Smooth muscle cell (in vitro differentiated cells): ENCODE data around the gene ALAD. TPM values are rescaled to one million over a fixed set of nuclear protein-coding genes. Genes with fewer than 3 reads are reported as not detected.

Experiments used
- DNase-seq: peaks from one replicate; lab custom pipeline; 2025; ENCODE audit not compliant: unreplicated experiment; lab: John Stamatoyannopoulos, UW
- H2AFZ ChIP-seq: fragments of 200-600 bp; sonication (generic); 2 replicates; pipeline ENCODE4 v1.6.0; 2016; ENCODE audit warnings: antibody characterized with exemption, low read depth, mild to moderate bottlenecking
- H3F3A ChIP-seq: fragments of 200-600 bp; sonication (generic); 2 replicates; pipeline ENCODE4 v1.6.0; 2017; ENCODE audit warnings: antibody characterized with exemption, low read depth
- H3K27ac ChIP-seq: fragments of 200-600 bp; sonication (generic); 2 replicates; pipeline ENCODE4 v1.5.1; 2016; ENCODE audit warnings: low read depth, mild to moderate bottlenecking
- H3K27me3 ChIP-seq: fragments of 200-600 bp; sonication (generic); 2 replicates; pipeline ENCODE4 v1.6.1; 2016; ENCODE audit warnings: low read depth, mild to moderate bottlenecking
- H3K36me3 ChIP-seq: fragments of 200-600 bp; sonication (generic); 2 replicates; pipeline ENCODE4 v1.5.1; 2016; ENCODE audit warnings: low read depth
- H3K4me1 ChIP-seq: fragments of 200-600 bp; sonication (generic); 2 replicates; pipeline ENCODE4 v1.5.1; 2016; ENCODE audit warnings: low read depth
- H3K4me2 ChIP-seq: fragments of 200-600 bp; sonication (generic); 2 replicates; pipeline ENCODE4 v1.6.0; 2016; ENCODE audit warnings: mild to moderate bottlenecking
- H3K4me3 ChIP-seq: fragments of 200-600 bp; sonication (generic); 2 replicates; pipeline ENCODE4 v1.5.1; 2016; ENCODE audit warnings: mild to moderate bottlenecking
- H3K79me2 ChIP-seq: fragments of 200-600 bp; sonication (generic); 2 replicates; pipeline ENCODE4 v1.6.0; 2016; ENCODE audit warnings: low read depth, mild to moderate bottlenecking
- H3K9ac ChIP-seq: fragments of 200-600 bp; sonication (generic); 2 replicates; pipeline ENCODE4 v1.6.0; 2016; ENCODE audit warnings: low read depth
- H3K9me3 ChIP-seq: fragments of 200-600 bp; sonication (generic); replicated peaks from 2 replicates; pipeline ENCODE4 v1.5.1; 2016; ENCODE audit warnings: low read depth
- H4K20me1 ChIP-seq: fragments of 200-600 bp; sonication (generic); 2 replicates; pipeline ENCODE4 v1.6.0; 2016; ENCODE audit warnings: low read depth
- CTCF ChIP-seq: fragments of 200-600 bp; sonication (generic); IDR thresholded peaks from 2 replicates; pipeline ENCODE4 v1.5.1; 2017; ENCODE audit warnings: borderline replicate concordance, mild to moderate bottlenecking, antibody characterized with exemption; ENCODE audit not compliant: insufficient read depth, poor library complexity, severe bottlenecking
- WGBS: methylation state at CpG from one replicate; pipeline ENCODE4 v1.1.7; 2016; ENCODE audit warnings: low lambda C conversion rate; 5-methylcytosine and 5-hydroxymethylcytosine counted together
- polyA plus RNA-seq: library from polyadenylated mRNA; unstranded; fragments of >200 nt; fragmentation: Nextera tagmentation; extraction: Ambion mirVana; gene quantifications from 2 replicates; pipeline ENCODE4 v1.2.1, GENCODE V29; 2016
- total RNA-seq: library from RNA; depleted of rRNA; stranded (reverse); fragments of >200 nt; gene quantifications from 2 replicates; pipeline ENCODE4 v1.2.3, GENCODE V29; 2014

ALAD gene
- total and polyA plus RNA-seq, 2 experiments from 2014 or later: 7.1 to 15.4 TPM

- no peak overlapping the region for H3K27ac ChIP-seq
- H4K20me1 ChIP-seq: peaks cover 8% of the 10 kb centered on the region
- 78% methylated on average over 2 of the region's 2 CpGs for WGBS
- H3K4me1 ChIP-seq: peaks cover 9% of the 10 kb centered on the region
- H3K9me3 ChIP-seq: no peaks in the 10 kb centered on the region
- no peak overlapping the region for H2AFZ ChIP-seq
- H3K27me3 ChIP-seq: no peaks in the 10 kb centered on the region
- peaks cover 12% of the 10 kb centered on the region for H3F3A ChIP-seq
- no peak overlapping the region for H3K4me3 ChIP-seq
- DNase-seq: no peak
- no peaks in the 10 kb centered on the region for H3K36me3 ChIP-seq
- H3K79me2 ChIP-seq: peaks cover 11% of the 10 kb centered on the region
- H3K4me2 ChIP-seq: no peak overlapping the region
- H3K9ac ChIP-seq: no peak overlapping the region
- no peak for TF ChIP-seq CTCF
Observed at GRCh38 chr9:113403646-113404045, 2.6 kb upstream of the ALAD start.

- WGBS: 77% methylated on average over 3 of the region's 3 CpGs
- Histone ChIP-seq H2AFZ (no peak overlapping the region), H3K27me3 (no peaks in the 10 kb centered on the region), H3K36me3 (no peaks in the 10 kb centered on the region), H3K4me3 (peak overlapping the region; percentile 73), H4K20me1 (peaks cover 30% of the 10 kb centered on the region), H3K79me2 (peaks cover 10% of the 10 kb centered on the region), H3K4me1 (peaks cover 19% of the 10 kb centered on the region), H3K4me2 (peak overlapping the region; percentile 84), H3K9me3 (no peaks in the 10 kb centered on the region), H3K9ac (no peak overlapping the region), H3F3A (peaks cover 8% of the 10 kb centered on the region), H3K27ac (no peak overlapping the region)
- TF ChIP-seq CTCF: no peak
- no peak for DNase-seq
Observed at GRCh38 chr9:113399646-113400200, 1.4 kb downstream of the ALAD start.

- 29% methylated on average over 5 of the region's 5 CpGs for WGBS
- no peak overlapping the region for H3K4me3 ChIP-seq
- H3K27ac ChIP-seq: peak overlapping the region; percentile 69
- peak overlapping the region; percentile 71 for H3K4me2 ChIP-seq
- H3K27me3 ChIP-seq: no peaks in the 10 kb centered on the region
- H3K4me1 ChIP-seq: peaks cover 19% of the 10 kb centered on the region
- peaks cover 10% of the 10 kb centered on the region for H3K79me2 ChIP-seq
- TF ChIP-seq CTCF: no peak
- H3K9me3 ChIP-seq: no peaks in the 10 kb centered on the region
- peaks cover 8% of the 10 kb centered on the region for H3F3A ChIP-seq
- no peak overlapping the region for H2AFZ ChIP-seq
- H4K20me1 ChIP-seq: peaks cover 30% of the 10 kb centered on the region
- DNase-seq: no peak
- H3K36me3 ChIP-seq: no peaks in the 10 kb centered on the region
- H3K9ac ChIP-seq: no peak overlapping the region
Observed at GRCh38 chr9:113398796-113399195, 2.3 kb downstream of the ALAD start.

- Histone ChIP-seq H3K4me1 (peaks cover 19% of the 10 kb centered on the region), H3K9me3 (no peaks in the 10 kb centered on the region), H3K36me3 (no peaks in the 10 kb centered on the region), H3F3A (peaks cover 8% of the 10 kb centered on the region), H3K27ac (no peak overlapping the region), H3K4me2 (no peak overlapping the region), H3K79me2 (peaks cover 10% of the 10 kb centered on the region), H3K4me3 (no peak overlapping the region), H4K20me1 (peaks cover 30% of the 10 kb centered on the region), H2AFZ (no peak overlapping the region), H3K9ac (no peak overlapping the region), H3K27me3 (no peaks in the 10 kb centered on the region)
- TF ChIP-seq CTCF: no peak
- 88% methylated on average over 3 of the region's 3 CpGs for WGBS
- DNase-seq: no peak
Observed at GRCh38 chr9:113397203-113397631, 3.9 kb downstream of the ALAD start.
